ENCODE results near the gene TTC28.
"Not testable (repeated sequence)": the region's sequence is repeated elsewhere in the genome, so short reads cannot be mapped to it uniquely, and the experiment has no call there.

TTC28 gene

GRCh38 chr22:28379951-28380350 lies 299.7 kb downstream of the TTC28 start:
- Mint-ChIP-seq H3K4me3 (no peak overlapping the region), H3K27ac (no peak overlapping the region), H3K27me3 (no peaks in the 10 kb centered on the region), H3K9me3 (peaks cover 0 to 4% of the 10 kb centered on the region in 2 donors), H3K36me3 (no peaks in the 10 kb centered on the region), H3K4me1 (peaks cover 0 to 3% of the 10 kb centered on the region in 2 donors)
- ATAC-seq (replicated peaks), result no peak
- DNase-seq, result no peak

- no peak overlapping the region for H3K4me3 Mint-ChIP-seq
- ATAC-seq (replicated peaks), result no peak
- no peaks in the 10 kb centered on the region for H3K27me3 Mint-ChIP-seq
- peaks cover 0 to 4% of the 10 kb centered on the region in 2 donors for H3K9me3 Mint-ChIP-seq
- no peaks in the 10 kb centered on the region for H3K36me3 Mint-ChIP-seq
- H3K27ac Mint-ChIP-seq, result no peak overlapping the region
- H3K4me1 Mint-ChIP-seq, result peaks cover 0 to 3% of the 10 kb centered on the region in 2 donors
- no peak for DNase-seq
These were observed 300.4 kb downstream of the TTC28 start for GRCh38 chr22:28379075-28379779.

- no peaks in the 10 kb centered on the region for H3K36me3 Mint-ChIP-seq
- DNase-seq (no peak), ATAC-seq (replicated peaks) (no peak)
- no peak overlapping the region for H3K4me3 Mint-ChIP-seq
- H3K27ac Mint-ChIP-seq, result no peak overlapping the region
- H3K27me3 Mint-ChIP-seq, result peaks cover 0 to 6% of the 10 kb centered on the region in 2 donors
- H3K9me3 Mint-ChIP-seq, result peaks cover 0 to 4% of the 10 kb centered on the region in 2 donors
- H3K4me1 Mint-ChIP-seq, result peaks cover 0 to 3% of the 10 kb centered on the region in 2 donors
These were observed 303.7 kb downstream of the TTC28 start for GRCh38 chr22:28375761-28376534.

- Mint-ChIP-seq H3K4me3 (no peak overlapping the region), H3K27ac (no peak overlapping the region)
These were observed 305.8 kb downstream of the TTC28 start for GRCh38 chr22:28373831-28374230.

GRCh38 chr22:28369854-28370253 lies 309.8 kb downstream of the TTC28 start:
- Mint-ChIP-seq H3K27me3 (peaks cover 11 to 17% of the 10 kb centered on the region in 2 donors), H3K9me3 (peaks cover 0 to 6% of the 10 kb centered on the region in 2 donors), H3K27ac (no peak overlapping the region), H3K4me3 (no peak overlapping the region), H3K36me3 (no peaks in the 10 kb centered on the region), H3K4me1 (peaks cover 0 to 2% of the 10 kb centered on the region in 2 donors)
- ATAC-seq (replicated peaks) (no peak), DNase-seq (no peak)

More at GRCh38 chr22:28373831-28374230, 305.8 kb downstream of the TTC28 start:
- H3K36me3 Mint-ChIP-seq, result no peaks in the 10 kb centered on the region
- peaks cover 2 to 4% of the 10 kb centered on the region in 2 donors for H3K9me3 Mint-ChIP-seq
- no peak for ATAC-seq (replicated peaks)
- DNase-seq, result no peak
- peaks cover 0 to 6% of the 10 kb centered on the region in 2 donors for H3K4me1 Mint-ChIP-seq
- peaks cover 0 to 6% of the 10 kb centered on the region in 2 donors for H3K27me3 Mint-ChIP-seq

GRCh38 chr22:28366856-28367255 lies 312.8 kb downstream of the TTC28 start:
- Mint-ChIP-seq H3K4me3 (no peak overlapping the region), H3K36me3 (peaks cover 6 to 21% of the 10 kb centered on the region in 2 donors), H3K27ac (no peak overlapping the region), H3K27me3 (peaks cover 6 to 17% of the 10 kb centered on the region in 2 donors), H3K4me1 (peaks cover 0 to 2% of the 10 kb centered on the region in 2 donors), H3K9me3 (peaks cover 22% of the 10 kb centered on the region in 2 donors)
- ATAC-seq (replicated peaks) (no peak), DNase-seq (no peak)

GRCh38 chr22:28365371-28365770 lies 314.3 kb downstream of the TTC28 start:
- DNase-seq, result no peak

GRCh38 chr22:28364105-28364504 lies 315.5 kb downstream of the TTC28 start:
- peaks cover 6 to 21% of the 10 kb centered on the region in 2 donors for H3K36me3 Mint-ChIP-seq
- ATAC-seq (replicated peaks); H3K4me3 Mint-ChIP-seq; H3K4me1 Mint-ChIP-seq; DNase-seq; H3K27ac Mint-ChIP-seq: not testable (repeated sequence)
- peaks cover 6 to 17% of the 10 kb centered on the region in 2 donors for H3K27me3 Mint-ChIP-seq
- H3K9me3 Mint-ChIP-seq, result peaks cover 22 to 23% of the 10 kb centered on the region in 2 donors

More at GRCh38 chr22:28365371-28365770, 314.3 kb downstream of the TTC28 start:
- Mint-ChIP-seq H3K27me3 (peaks cover 6 to 17% of the 10 kb centered on the region in 2 donors), H3K4me1 (peaks cover 0 to 2% of the 10 kb centered on the region in 2 donors), H3K9me3 (peaks cover 22 to 23% of the 10 kb centered on the region in 2 donors), H3K27ac (no peak overlapping the region), H3K4me3 (no peak overlapping the region), H3K36me3 (peaks cover 6 to 21% of the 10 kb centered on the region in 2 donors)
- no peak for ATAC-seq (replicated peaks)

- ATAC-seq (replicated peaks), result no peak
- Mint-ChIP-seq H3K4me3 (no peak overlapping the region), H3K27ac (no peak overlapping the region), H3K27me3 (peaks cover 0 to 7% of the 10 kb centered on the region in 2 donors), H3K9me3 (peaks cover 16 to 23% of the 10 kb centered on the region in 2 donors), H3K4me1 (no peaks in the 10 kb centered on the region), H3K36me3 (peaks cover 6 to 21% of the 10 kb centered on the region in 2 donors)
- DNase-seq, result no peak
These were observed 318.7 kb downstream of the TTC28 start for GRCh38 chr22:28360939-28361338.

- ATAC-seq (replicated peaks) (no peak), DNase-seq (no peak)
- Mint-ChIP-seq H3K27ac (no peak overlapping the region), H3K4me1 (no peaks in the 10 kb centered on the region), H3K27me3 (peaks cover 0 to 7% of the 10 kb centered on the region in 2 donors), H3K36me3 (peaks cover 5 to 12% of the 10 kb centered on the region in 2 donors), H3K4me3 (no peak overlapping the region), H3K9me3 (peaks cover 8 to 11% of the 10 kb centered on the region in 2 donors)
These were observed 321.3 kb downstream of the TTC28 start for GRCh38 chr22:28358312-28358711.

- ATAC-seq (replicated peaks) (no peak), DNase-seq (no peak)
- H3K27ac Mint-ChIP-seq, result no peak overlapping the region
- H3K27me3 Mint-ChIP-seq, result peaks cover 0 to 7% of the 10 kb centered on the region in 2 donors
- no peaks in the 10 kb centered on the region for H3K4me1 Mint-ChIP-seq
- peaks cover 0 to 4% of the 10 kb centered on the region in 2 donors for H3K36me3 Mint-ChIP-seq
- H3K9me3 Mint-ChIP-seq, result peaks cover 3 to 5% of the 10 kb centered on the region in 2 donors
- no peak overlapping the region for H3K4me3 Mint-ChIP-seq
These were observed 322.4 kb downstream of the TTC28 start for GRCh38 chr22:28357193-28357592.

GRCh38 chr22:28351476-28351875 lies 328.2 kb downstream of the TTC28 start:
- H3K36me3 Mint-ChIP-seq, result no peaks in the 10 kb centered on the region
- peaks cover 0 to 9% of the 10 kb centered on the region in 2 donors for H3K27me3 Mint-ChIP-seq
- H3K4me1 Mint-ChIP-seq, result no peaks in the 10 kb centered on the region
- no peaks in the 10 kb centered on the region for H3K9me3 Mint-ChIP-seq
- H3K27ac Mint-ChIP-seq, result no peak overlapping the region
- H3K4me3 Mint-ChIP-seq, result no peak overlapping the region
- no peak for DNase-seq
- ATAC-seq (replicated peaks), result no peak

- H3K27me3 Mint-ChIP-seq, result peaks cover 5 to 10% of the 10 kb centered on the region in 2 donors
- no peaks in the 10 kb centered on the region for H3K4me1 Mint-ChIP-seq
- no peak for ATAC-seq (replicated peaks)
- no peak overlapping the region for H3K4me3 Mint-ChIP-seq
- no peak overlapping the region for H3K27ac Mint-ChIP-seq
- DNase-seq, result no peak
- no peaks in the 10 kb centered on the region for H3K9me3 Mint-ChIP-seq
- H3K36me3 Mint-ChIP-seq, result no peaks in the 10 kb centered on the region
These were observed 330.7 kb downstream of the TTC28 start for GRCh38 chr22:28348613-28349609.

- H3K27ac Mint-ChIP-seq, result no peak overlapping the region
These were observed 333.3 kb downstream of the TTC28 start for GRCh38 chr22:28346308-28346707.

More at GRCh38 chr22:28346308-28346707, 333.3 kb downstream of the TTC28 start:
- peaks cover 5 to 8% of the 10 kb centered on the region in 2 donors for H3K27me3 Mint-ChIP-seq
- ATAC-seq (replicated peaks), result no peak
- H3K36me3 Mint-ChIP-seq, result no peaks in the 10 kb centered on the region
- no peak for DNase-seq
- no peaks in the 10 kb centered on the region for H3K9me3 Mint-ChIP-seq
- no peaks in the 10 kb centered on the region for H3K4me1 Mint-ChIP-seq
- H3K4me3 Mint-ChIP-seq, result no peak overlapping the region

Measured in stimulated activated naive B cell treated with anti-CD40 and anti-IgM and Interleukin-4, amounts not matched to agents 10 μg/mL and 1 μg/mL and 100 μg/mL, for 72 hours (primary cell).